ENCODE measurements around the gene RTN4RL2. TPM values are rescaled to one million over a fixed set of nuclear protein-coding genes. Genes with fewer than 3 reads are reported as not detected.

Gene RTN4RL2
- total and polyA plus RNA-seq, 12 donors = 0.33 to 1.5 (median 0.90) TPM

DNA sequence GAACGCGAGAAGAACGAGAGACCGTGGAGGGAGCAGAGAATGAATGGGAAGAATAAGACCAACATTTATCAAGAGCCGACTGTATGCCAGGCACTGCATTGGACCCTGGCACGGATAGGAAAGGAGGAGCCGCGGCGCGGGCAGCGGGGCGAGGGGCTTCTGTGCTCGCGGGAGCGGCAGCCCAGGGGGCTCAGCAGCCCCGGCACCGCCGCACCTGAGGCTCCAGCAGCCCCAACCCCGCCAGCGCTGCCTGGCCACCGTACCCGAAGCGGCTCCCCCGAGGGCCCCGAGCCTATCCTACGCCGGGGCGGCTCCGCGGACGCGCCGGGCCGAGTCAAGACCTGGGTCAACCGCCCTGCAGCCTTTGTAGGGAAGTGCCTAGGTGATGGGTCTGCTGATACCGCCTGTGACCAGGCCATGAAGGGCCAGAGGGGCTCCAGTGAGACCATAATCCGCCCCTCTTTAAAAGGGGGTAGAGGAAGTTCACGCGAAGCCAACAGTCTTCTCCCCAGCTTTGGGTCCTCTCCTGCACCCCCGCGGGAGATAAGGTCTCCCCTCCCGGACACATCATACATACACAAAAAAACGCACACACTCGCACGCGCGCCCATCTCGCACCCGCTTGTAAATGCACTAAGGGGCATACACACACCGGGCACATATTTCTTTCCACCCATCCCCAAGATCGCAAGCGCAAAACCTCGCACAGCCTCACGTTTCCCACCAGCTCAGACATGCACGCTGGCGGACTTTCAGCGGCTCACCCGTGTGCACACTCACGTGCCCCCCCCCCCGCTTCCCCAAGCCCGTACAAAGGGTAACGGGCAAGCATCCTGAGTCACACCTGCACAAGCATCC, 935 bp upstream of the RTN4RL2 start:
- H3K36me3 ChIP-seq = no peaks in the 10 kb centered on the region
- TF ChIP-seq, protein P1, sequence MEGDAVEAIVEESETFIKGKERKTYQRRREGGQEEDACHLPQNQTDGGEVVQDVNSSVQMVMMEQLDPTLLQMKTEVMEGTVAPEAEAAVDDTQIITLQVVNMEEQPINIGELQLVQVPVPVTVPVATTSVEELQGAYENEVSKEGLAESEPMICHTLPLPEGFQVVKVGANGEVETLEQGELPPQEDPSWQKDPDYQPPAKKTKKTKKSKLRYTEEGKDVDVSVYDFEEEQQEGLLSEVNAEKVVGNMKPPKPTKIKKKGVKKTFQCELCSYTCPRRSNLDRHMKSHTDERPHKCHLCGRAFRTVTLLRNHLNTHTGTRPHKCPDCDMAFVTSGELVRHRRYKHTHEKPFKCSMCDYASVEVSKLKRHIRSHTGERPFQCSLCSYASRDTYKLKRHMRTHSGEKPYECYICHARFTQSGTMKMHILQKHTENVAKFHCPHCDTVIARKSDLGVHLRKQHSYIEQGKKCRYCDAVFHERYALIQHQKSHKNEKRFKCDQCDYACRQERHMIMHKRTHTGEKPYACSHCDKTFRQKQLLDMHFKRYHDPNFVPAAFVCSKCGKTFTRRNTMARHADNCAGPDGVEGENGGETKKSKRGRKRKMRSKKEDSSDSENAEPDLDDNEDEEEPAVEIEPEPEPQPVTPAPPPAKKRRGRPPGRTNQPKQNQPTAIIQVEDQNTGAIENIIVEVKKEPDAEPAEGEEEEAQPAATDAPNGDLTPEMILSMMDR (IDR thresholded peaks at IDR 0.05) = no peak
- H3K4me3 ChIP-seq = peak overlapping the region; percentile 11 to 57 (median 50)
- peaks cover 13 to 73% (median 49%) of the 10 kb centered on the region in 7 donors for H3K27me3 ChIP-seq
- intact Hi-C loops (cut with DNase I) = loop anchor here (2.0 to 10.0 kb wide), 12 partner anchors 21 to 1055 kb away; partner anchors contain the start of gene YPEL4 (in 5 of the 10)
- peaks cover 4 to 42% (median 35%) of the 10 kb centered on the region in 9 donors for H3K4me1 ChIP-seq
- ATAC-seq (peak in 2 of 8 donors; percentile 4 to 27), DNase-seq (peak in 1 of 2 donors; percentile 23)
- 1% methylated on average over 62 of the region's 62 CpGs for WGBS, 2 donors
- H3K27ac ChIP-seq = peak overlapping the region in 1 of 10 donors; percentile 20
- no peaks in the 10 kb centered on the region for H3K9me3 ChIP-seq

DNA sequence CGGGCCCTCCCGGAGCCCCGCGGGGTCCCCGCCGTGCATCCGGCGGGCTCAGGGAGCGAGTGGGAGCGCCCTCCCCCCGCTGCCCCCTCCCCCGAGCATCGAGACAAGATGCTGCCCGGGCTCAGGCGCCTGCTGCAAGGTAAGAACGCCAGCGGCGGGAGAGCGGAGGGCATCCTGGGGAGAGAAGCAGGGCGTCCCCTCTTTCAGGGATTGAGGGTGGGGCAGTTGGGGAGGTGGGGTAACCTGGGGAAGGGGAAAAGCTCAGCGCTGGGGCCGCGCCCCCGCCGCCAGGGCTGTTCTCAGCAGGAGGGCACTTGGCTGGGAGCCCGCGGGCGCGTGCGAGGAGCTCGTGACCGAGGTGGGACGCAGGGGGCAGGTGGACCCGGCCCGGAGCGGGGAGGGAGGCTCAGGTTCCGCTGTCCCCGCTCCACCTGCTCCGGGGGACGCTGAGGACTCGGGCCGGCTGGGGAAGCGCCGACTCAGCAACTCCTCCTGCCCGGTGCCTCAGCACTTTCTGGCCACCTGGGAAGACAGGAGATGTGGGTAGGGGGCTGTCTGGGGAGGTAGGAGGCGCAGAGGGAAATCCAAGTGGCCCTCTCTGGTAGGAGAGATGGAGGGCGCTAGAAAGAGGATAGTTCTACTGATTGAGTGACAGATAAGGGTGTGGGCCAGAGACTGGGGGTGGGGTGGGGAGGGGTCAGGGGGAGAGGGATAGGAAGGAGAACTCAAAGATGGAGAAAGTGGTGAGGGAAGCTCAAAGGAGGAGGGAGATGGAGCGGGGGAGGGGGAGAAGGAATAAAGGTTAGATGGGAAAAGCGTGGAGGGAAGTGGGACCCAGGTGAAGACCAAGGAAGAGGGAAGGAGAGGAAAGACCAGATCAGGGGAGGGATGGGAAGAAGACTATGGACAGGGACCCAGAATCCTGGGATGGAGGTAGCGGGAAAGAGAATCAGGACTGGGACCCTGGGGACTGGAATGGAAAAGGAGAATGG, 726 bp downstream of the RTN4RL2 start:
- Histone ChIP-seq H3K27me3 (peaks cover 13 to 76% (median 50%) of the 10 kb centered on the region in 7 donors), H3K4me3 (peak overlapping the region; percentile 11 to 57 (median 50)), H3K9me3 (no peaks in the 10 kb centered on the region), H3K27ac (peak overlapping the region in 2 of 10 donors; percentile 9 to 16), H3K4me1 (peaks cover 4 to 42% (median 35%) of the 10 kb centered on the region in 9 donors), H3K36me3 (no peaks in the 10 kb centered on the region)
- ATAC-seq = no peak
- WGBS, 2 donors = 5 to 8% methylated on average over 49 to 50 of the region's 50 CpGs
- intact Hi-C loops (cut with DNase I) = loop anchor here in 1 of 10 donors (10.0 kb wide), 1 partner anchor 1054 kb away; no protein-coding TSS in a partner anchor
- no peak for DNase-seq
- TF ChIP-seq, protein P1 (IDR thresholded peaks at IDR 0.05) = no peak

DNA sequence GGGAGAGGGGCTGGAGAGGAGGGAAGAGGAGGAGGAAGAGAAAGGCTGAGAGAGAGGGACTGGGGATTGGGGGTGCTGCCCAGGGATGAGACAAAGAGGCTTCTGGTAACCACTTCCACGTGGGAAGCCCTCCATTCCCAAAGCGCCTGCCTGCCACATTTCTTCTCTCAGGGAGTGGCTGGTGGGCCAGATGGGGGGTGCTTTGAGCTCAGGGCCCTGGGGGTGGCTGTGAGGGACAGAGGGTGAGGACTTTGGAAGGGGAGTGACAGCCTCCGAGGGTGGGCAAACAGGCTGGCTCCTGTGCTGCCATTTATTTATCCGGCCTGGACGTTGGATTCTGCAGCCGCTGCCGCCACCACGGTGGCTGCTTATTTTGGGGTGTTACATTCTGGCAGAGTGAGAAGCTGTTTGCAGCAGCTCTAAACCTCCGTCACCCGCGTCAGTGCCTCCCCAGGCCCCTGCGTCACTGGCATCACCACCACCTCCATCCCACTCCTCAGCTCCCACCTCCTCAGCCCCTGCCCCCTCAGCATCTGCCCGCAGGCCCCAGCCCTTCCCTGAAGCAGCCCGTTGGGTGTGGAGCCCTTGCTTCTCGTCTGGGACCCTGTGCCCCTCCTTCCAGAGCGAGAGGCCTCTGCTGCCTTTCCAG, 1.6 kb downstream of the RTN4RL2 start:
- 44 to 63% methylated on average over 16 of the region's 16 CpGs for WGBS, 2 donors
- H3K4me1 ChIP-seq = peaks cover 4 to 40% (median 35%) of the 10 kb centered on the region in 9 donors
- intact Hi-C loops (cut with DNase I) = loop anchor here in 1 of 10 donors (10.0 kb wide), 1 partner anchor 1053 kb away; no protein-coding TSS in a partner anchor

More for the DNA sequence above, 1.6 kb downstream of the RTN4RL2 start:
- DNase-seq = no peak
- ATAC-seq = no peak
- no peak overlapping the region for H3K27ac ChIP-seq
- TF ChIP-seq, protein P1 (IDR thresholded peaks at IDR 0.05) = no peak
- H3K36me3 ChIP-seq = no peaks in the 10 kb centered on the region
- H3K4me3 ChIP-seq = peak overlapping the region in 1 of 10 donors; percentile 57
- no peaks in the 10 kb centered on the region for H3K9me3 ChIP-seq
- peaks cover 13 to 71% (median 50%) of the 10 kb centered on the region in 7 donors for H3K27me3 ChIP-seq

All from heart right ventricle (tissue), 16 donors.